Brain microvascular endothelial cell (primary cell): ENCODE data around the gene SUFU.
"Not testable (repeated sequence)": the region's sequence is repeated elsewhere in the genome, so short reads cannot be mapped to it uniquely, and the experiment has no call there.

Source experiments
- DNase-seq: peaks from one replicate; pipeline ENCODE4 v3.0.0-alpha.2; 2020
- H3K27ac ChIP-seq: fragments of 250-450 bp; sonication (Bioruptor Pico); 2 replicates; pipeline ENCODE4 v1.5.1; 2020; ENCODE audit warnings: mild to moderate bottlenecking, moderate library complexity
- H3K27me3 ChIP-seq: fragments of 250-450 bp; sonication (Bioruptor Pico); replicated peaks from 2 replicates; pipeline ENCODE4 v1.5.1; 2020; ENCODE audit warnings: mild to moderate bottlenecking
- H3K36me3 ChIP-seq: fragments of 250-450 bp; sonication (Bioruptor Pico); replicated peaks from 2 replicates; pipeline ENCODE4 v1.5.1; 2020; ENCODE audit warnings: mild to moderate bottlenecking
- H3K4me3 ChIP-seq: 2 replicates; pipeline ENCODE4 v1.5.1; 2011; ENCODE audit warnings: low read depth, mild to moderate bottlenecking, control low read depth, low read length, moderate library complexity
- CTCF ChIP-seq: IDR thresholded peaks from 2 replicates; pipeline ENCODE4 v1.5.1; 2011; ENCODE audit warnings: low read depth, mild to moderate bottlenecking, moderate library complexity, low read length, control low read depth, inconsistent platforms; ENCODE audit errors: missing control alignments
- in situ Hi-C: cut with HindIII; loops from 2 replicates; pipeline ENCODE4 v1.10.0; 2017; ENCODE audit warnings: low sequenced_read_pairs, low pct_ligation_motif_present

Gene SUFU

GRCh38 chr10:102491136-102491535 is 12.6 kb upstream of the SUFU start:
- Histone ChIP-seq H3K27me3 (no peaks in the 10 kb centered on the region), H3K36me3 (peaks cover 35% of the 10 kb centered on the region), H3K27ac (no peak overlapping the region), H3K4me3 (no peak overlapping the region)
- DNase-seq, result no peak
- no peak for TF ChIP-seq CTCF
- in situ Hi-C loops, result no loop called here

- no peak for DNase-seq
- Histone ChIP-seq H3K36me3 (peaks cover 24% of the 10 kb centered on the region), H3K4me3 (no peak overlapping the region), H3K27me3 (no peaks in the 10 kb centered on the region), H3K27ac (no peak overlapping the region)
- in situ Hi-C loops, result no loop called here
- no peak for TF ChIP-seq CTCF
These were observed 11.3 kb upstream of the SUFU start for GRCh38 chr10:102492344-102492939.

GRCh38 chr10:102492983-102493382 is 10.8 kb upstream of the SUFU start:
- H3K27ac ChIP-seq, result no peak overlapping the region
- H3K36me3 ChIP-seq, result peaks cover 20% of the 10 kb centered on the region
- in situ Hi-C loops, result no loop called here
- no peaks in the 10 kb centered on the region for H3K27me3 ChIP-seq
- TF ChIP-seq CTCF, result no peak
- H3K4me3 ChIP-seq, result no peak overlapping the region
- DNase-seq, result no peak

- TF ChIP-seq CTCF, result no peak
- no peak for DNase-seq
- Histone ChIP-seq H3K4me3 (no peak overlapping the region), H3K27me3 (no peaks in the 10 kb centered on the region), H3K27ac (no peak overlapping the region), H3K36me3 (peaks cover 12% of the 10 kb centered on the region)
- in situ Hi-C loops, result no loop called here
These were observed 10.0 kb upstream of the SUFU start for GRCh38 chr10:102493771-102494170.

- no peak for DNase-seq
- H3K27ac ChIP-seq, result no peak overlapping the region
- H3K27me3 ChIP-seq, result no peaks in the 10 kb centered on the region
- TF ChIP-seq CTCF, result no peak
- H3K4me3 ChIP-seq, result no peak overlapping the region
- no peaks in the 10 kb centered on the region for H3K36me3 ChIP-seq
- in situ Hi-C loops, result no loop called here
These were observed 6.2 kb upstream of the SUFU start for GRCh38 chr10:102497545-102497944.

- in situ Hi-C loops, result no loop called here
- H3K27ac ChIP-seq, result no peak overlapping the region
- no peak for TF ChIP-seq CTCF
- H3K36me3 ChIP-seq, result no peaks in the 10 kb centered on the region
- no peak overlapping the region for H3K4me3 ChIP-seq
- H3K27me3 ChIP-seq, result no peaks in the 10 kb centered on the region
- DNase-seq, result no peak
These were observed 4.4 kb upstream of the SUFU start for GRCh38 chr10:102499356-102499755.

GRCh38 chr10:102500686-102501085 is 3.1 kb upstream of the SUFU start:
- DNase-seq, H3K27me3 ChIP-seq, H3K4me3 ChIP-seq, H3K36me3 ChIP-seq, H3K27ac ChIP-seq, in situ Hi-C loops: not testable (repeated sequence)
